Panc1 (cell line): ENCODE measurements around the gene FGF14.

Experiments used
- SIN3A ChIP-seq: IDR thresholded peaks from 2 replicates; pipeline ENCODE4 v1.6.1; 2012; ENCODE audit warnings: low read depth, mild to moderate bottlenecking, low read length, moderate library complexity, borderline replicate concordance; ENCODE audit not compliant: insufficient read depth
- TF ChIP-seq, protein P1 (sequence below): fragments of 450-650 bp; IDR thresholded peaks from 2 replicates; pipeline ENCODE4 v1.5.1; 2017; ENCODE audit warnings: mild to moderate bottlenecking

DNA sequence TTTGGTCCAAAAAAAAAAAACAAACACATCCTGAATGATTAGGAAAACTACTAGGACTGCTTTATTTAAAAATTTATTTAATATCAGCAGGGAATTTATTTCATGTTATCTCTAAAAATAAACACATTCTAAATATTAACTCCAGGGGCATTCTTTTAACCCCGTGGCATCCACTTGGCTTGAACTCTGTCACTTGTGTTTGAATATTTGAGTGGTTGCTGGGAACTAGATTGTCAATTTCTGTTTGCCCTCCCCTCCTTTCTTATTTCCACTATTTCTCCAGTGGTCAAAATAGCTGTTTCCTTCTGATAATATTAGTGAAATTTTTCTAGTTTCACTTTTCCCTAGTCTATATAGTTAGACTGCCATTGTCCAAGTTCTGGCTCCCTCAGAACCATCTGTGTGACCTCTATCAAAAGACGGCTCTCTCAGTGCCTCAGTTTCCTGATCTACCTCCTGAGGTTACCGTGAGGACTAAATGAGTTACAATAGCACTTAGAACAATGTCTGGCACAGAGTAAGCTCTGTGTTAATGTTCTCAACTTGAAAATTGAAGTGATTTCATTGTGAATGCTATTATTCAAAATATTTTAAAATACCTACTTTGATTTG lies 107.3 kb downstream of the FGF14 start:
- TF ChIP-seq, protein P1, sequence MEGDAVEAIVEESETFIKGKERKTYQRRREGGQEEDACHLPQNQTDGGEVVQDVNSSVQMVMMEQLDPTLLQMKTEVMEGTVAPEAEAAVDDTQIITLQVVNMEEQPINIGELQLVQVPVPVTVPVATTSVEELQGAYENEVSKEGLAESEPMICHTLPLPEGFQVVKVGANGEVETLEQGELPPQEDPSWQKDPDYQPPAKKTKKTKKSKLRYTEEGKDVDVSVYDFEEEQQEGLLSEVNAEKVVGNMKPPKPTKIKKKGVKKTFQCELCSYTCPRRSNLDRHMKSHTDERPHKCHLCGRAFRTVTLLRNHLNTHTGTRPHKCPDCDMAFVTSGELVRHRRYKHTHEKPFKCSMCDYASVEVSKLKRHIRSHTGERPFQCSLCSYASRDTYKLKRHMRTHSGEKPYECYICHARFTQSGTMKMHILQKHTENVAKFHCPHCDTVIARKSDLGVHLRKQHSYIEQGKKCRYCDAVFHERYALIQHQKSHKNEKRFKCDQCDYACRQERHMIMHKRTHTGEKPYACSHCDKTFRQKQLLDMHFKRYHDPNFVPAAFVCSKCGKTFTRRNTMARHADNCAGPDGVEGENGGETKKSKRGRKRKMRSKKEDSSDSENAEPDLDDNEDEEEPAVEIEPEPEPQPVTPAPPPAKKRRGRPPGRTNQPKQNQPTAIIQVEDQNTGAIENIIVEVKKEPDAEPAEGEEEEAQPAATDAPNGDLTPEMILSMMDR: no peak
- TF ChIP-seq SIN3A: no peak
